ENCODE results near the gene MINAR1. TPM values are rescaled to one million over a fixed set of nuclear protein-coding genes. Genes with fewer than 3 reads are reported as not detected.

The MINAR1 gene
- total RNA-seq, 1 donor from 2014 or later: 0.42 TPM

- Mint-ChIP-seq H3K27me3 (peaks cover 1% of the 10 kb centered on the region), H3K4me1 (no peaks in the 10 kb centered on the region)
- CTCF ChIA-PET: no interaction called here
Observed at GRCh38 chr15:79481793-79482192, 49.7 kb downstream of the MINAR1 start.

More at GRCh38 chr15:79481793-79482192, 49.7 kb downstream of the MINAR1 start:
- no peak for ATAC-seq (ENCODE audit: low read depth)
- Mint-ChIP-seq H3K4me3 (no peak overlapping the region), H3K27ac (no peak overlapping the region), H3K36me3 (ENCODE audit: low read depth) (no peaks in the 10 kb centered on the region), H3K9me3 (no peaks in the 10 kb centered on the region)
- intact Hi-C loops (cut with micrococcal nuclease): no loop called here
- POLR2A ChIA-PET: no interaction called here
- no peak for DNase-seq
- TF ChIP-seq CTCF (IDR thresholded peaks at IDR 0.05): no peak

Other genes with a start within 250 kb of the MINAR1 start
- not detected in 2 replicates for gene ANKRD34C, start 149.6 kb upstream of the MINAR1 start, total RNA-seq
- 24.7 and 25.0 TPM in 2 replicates for gene TMED3, start 121.2 kb upstream of the MINAR1 start, total RNA-seq